GM12872 (cell line): ENCODE results near the gene FOS.

ENCODE experiments used
- TF ChIP-seq, protein P1 (sequence below): IDR thresholded peaks from 3 replicates; pipeline ENCODE4 v1.5.1; 2011; ENCODE audit warnings: low read depth, mild to moderate bottlenecking, low read length, moderate library complexity; ENCODE audit not compliant: insufficient read depth

The FOS gene

DNA sequence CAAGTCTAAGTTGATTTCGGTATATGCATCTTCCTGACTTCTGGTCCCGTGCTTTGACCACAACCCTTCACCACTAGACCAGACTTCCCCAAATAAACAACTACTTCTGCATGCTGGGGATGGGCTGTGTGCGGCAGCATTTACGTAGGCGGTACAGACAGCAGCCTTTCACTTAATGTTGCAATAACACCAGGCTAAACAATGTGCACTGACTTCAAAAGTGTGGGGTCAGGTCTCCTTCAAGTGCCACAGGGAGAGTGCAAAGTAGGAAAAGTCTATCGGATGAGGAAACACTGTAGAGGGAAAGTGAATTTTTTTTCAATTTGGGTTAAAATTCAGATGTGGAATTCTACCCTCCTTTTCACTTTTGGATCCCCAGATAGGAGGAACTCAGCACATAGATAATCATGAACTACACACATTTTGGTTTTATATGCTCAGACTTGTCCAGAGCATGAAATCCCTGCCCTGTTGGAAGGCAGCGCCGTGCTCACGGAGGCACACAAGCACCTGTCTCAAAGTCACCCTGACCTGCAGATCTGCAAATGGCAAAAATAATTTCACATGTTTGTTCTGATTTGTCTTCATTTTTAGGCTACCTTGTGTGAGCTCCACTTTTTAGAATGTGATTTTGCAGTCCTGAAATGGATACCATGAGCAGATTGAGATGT is 3.6 kb upstream of the FOS start:
- TF ChIP-seq, protein P1, sequence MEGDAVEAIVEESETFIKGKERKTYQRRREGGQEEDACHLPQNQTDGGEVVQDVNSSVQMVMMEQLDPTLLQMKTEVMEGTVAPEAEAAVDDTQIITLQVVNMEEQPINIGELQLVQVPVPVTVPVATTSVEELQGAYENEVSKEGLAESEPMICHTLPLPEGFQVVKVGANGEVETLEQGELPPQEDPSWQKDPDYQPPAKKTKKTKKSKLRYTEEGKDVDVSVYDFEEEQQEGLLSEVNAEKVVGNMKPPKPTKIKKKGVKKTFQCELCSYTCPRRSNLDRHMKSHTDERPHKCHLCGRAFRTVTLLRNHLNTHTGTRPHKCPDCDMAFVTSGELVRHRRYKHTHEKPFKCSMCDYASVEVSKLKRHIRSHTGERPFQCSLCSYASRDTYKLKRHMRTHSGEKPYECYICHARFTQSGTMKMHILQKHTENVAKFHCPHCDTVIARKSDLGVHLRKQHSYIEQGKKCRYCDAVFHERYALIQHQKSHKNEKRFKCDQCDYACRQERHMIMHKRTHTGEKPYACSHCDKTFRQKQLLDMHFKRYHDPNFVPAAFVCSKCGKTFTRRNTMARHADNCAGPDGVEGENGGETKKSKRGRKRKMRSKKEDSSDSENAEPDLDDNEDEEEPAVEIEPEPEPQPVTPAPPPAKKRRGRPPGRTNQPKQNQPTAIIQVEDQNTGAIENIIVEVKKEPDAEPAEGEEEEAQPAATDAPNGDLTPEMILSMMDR: no peak

DNA sequence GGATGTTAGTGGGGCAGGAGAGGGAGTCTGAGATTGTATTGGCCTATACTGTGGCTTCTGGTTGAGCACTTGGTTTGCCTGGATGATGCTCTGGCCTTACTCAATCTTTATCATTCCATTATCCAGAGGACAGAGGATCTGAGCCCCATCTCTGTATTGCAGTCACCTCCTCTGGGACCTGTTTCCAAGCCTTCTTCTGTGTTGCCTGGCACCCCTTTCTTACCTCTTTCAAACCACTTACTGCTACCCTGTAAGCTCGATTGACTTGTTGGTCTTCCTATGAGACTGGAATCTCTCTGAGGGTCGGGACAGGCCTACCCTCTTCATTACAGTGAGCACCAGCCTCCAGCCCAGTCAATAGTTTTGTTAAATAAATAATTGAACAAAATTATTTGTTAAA is 3.0 kb upstream of the FOS start:
- TF ChIP-seq, protein P1: no peak

DNA sequence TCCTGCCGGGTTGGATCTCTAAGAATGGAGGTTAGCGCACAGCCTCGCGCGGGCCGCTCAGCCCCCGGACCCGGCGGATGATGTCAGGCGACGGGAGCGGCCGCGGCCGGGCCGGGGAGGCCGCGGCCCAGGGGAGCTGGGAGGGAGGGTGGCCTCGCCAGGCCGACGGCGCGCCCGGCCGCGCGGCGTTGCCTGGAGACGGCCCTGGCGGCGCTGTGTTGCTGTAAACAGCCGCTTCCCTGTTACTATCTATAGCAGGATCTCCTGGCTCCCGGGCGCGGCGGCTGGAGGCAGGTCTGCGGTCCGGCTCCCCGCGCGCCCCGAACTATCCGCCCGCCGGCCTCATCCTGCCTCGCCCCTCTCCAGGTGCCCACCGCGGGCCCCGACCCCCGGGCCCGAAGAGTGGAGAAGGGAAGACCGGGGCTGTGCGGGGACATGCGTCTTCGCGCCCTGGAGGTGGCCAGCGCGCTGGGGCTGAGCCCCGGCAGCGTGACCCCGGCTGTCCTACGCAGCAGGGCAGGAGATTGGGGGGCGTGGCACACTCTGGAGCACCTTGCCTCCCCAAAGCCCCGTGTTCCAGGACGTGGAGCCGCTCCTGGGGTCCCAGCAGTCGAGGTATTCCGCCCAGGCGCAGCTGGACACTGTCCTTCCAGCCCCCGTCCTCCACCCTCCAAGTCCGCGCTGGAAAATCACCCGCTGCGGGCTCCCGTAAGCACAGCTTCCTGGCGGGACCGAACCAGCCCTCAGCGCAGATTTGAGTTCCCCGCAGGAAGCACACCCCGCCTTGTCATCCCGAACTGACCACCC is 1.4 kb upstream of the FOS start:
- TF ChIP-seq, protein P1: no peak

DNA sequence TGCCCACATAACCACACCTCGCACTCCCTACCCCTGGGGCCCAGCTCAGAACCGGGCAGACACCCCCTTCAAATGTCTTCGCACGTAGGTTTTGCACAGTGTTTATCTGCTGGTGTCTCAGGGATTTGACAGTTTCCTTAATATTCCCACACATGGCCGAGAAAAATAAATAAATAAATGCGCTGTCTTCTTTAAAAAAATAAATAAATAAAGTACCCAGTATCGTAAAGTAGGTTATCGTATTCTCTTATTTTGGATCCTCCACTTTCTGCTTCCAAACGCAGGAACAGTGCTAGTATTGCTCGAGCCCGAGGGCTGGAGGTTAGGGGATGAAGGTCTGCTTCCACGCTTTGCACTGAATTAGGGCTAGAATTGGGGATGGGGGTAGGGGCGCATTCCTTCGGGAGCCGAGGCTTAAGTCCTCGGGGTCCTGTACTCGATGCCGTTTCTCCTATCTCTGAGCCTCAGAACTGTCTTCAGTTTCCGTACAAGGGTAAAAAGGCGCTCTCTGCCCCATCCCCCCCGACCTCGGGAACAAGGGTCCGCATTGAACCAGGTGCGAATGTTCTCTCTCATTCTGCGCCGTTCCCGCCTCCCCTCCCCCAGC is 710 bp upstream of the FOS start:
- TF ChIP-seq, protein P1: no peak

DNA sequence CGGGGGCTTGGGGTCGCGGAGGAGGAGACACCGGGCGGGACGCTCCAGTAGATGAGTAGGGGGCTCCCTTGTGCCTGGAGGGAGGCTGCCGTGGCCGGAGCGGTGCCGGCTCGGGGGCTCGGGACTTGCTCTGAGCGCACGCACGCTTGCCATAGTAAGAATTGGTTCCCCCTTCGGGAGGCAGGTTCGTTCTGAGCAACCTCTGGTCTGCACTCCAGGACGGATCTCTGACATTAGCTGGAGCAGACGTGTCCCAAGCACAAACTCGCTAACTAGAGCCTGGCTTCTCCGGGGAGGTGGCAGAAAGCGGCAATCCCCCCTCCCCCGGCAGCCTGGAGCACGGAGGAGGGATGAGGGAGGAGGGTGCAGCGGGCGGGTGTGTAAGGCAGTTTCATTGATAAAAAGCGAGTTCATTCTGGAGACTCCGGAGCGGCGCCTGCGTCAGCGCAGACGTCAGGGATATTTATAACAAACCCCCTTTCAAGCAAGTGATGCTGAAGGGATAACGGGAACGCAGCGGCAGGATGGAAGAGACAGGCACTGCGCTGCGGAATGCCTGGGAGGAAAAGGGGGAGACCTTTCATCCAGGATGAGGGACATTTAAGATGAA is 630 bp downstream of the FOS start:
- TF ChIP-seq, protein P1: no peak

DNA sequence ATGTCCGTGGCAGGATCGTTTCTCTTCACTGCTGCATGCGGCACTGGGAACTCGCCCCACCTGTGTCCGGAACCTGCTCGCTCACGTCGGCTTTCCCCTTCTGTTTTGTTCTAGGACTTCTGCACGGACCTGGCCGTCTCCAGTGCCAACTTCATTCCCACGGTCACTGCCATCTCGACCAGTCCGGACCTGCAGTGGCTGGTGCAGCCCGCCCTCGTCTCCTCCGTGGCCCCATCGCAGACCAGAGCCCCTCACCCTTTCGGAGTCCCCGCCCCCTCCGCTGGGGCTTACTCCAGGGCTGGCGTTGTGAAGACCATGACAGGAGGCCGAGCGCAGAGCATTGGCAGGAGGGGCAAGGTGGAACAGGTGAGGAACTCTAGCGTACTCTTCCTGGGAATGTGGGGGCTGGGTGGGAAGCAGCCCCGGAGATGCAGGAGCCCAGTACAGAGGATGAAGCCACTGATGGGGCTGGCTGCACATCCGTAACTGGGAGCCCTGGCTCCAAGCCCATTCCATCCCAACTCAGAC is 1.2 kb downstream of the FOS start:
- TF ChIP-seq, protein P1: no peak
